ENCODE results near the gene OVCA2.
A peak's percentile ranks its signal among the peaks of the same experiment; 100 is the strongest.

DNA sequence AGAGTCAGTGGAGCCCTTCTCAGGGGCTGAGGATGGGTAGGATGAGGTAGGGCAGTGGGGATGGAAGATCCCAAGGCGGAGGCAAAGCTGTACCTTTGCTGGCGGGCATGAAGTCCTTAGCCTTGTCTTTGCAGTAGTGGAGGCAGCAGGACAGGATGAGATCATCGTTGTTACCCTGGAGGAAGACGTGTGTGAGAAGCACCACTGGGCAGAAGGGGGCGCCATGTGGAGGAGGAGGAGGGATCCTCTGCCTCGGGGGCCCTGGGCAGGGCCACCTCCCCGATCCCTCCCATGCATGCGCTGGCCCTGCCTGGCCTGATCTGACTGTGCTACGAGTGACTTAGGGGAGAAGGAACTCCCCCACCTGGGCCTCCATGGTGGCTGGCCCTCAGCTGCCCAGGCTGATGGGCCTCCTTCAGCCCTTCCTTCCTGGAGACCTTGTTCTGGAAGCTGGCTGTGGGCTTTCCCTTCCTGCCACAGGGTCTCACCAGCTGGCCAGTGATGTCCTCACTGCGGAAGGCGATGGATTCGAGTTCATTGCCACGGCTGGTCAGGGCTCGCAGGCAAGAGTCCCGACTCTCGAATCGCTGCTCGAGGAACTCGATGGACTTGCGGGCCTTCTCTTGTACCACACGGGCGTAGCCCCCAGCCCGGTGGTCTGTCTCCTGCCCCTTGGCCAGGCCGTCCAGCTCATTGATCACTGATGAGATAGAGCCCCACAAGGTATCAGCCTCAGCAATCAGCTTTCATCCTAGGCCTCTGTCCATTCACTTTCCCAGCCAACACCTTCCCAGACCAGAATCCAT is 23.4 kb downstream of the OVCA2 start:
- TF ChIP-seq CTCF (IDR thresholded peaks at IDR 0.05; ENCODE audit: low read length) = peak; percentile 69
- no peak for TF ChIP-seq EZH2 (IDR thresholded peaks at IDR 0.05; ENCODE audit: borderline replicate concordance, low read length)

Data from OCI-LY1 (cell line).